Mesodermal cell (in vitro differentiated cells): ENCODE measurements around the gene TTC28.
A peak's percentile ranks its signal among the peaks of the same experiment; 100 is the strongest.

Source experiments
- H3K27ac ChIP-seq: 2 replicates; pipeline ENCODE4 v1.7.0; 2013; ENCODE audit warnings: mild to moderate bottlenecking, low read depth, low read length, moderate library complexity; ENCODE audit not compliant: severe bottlenecking
- H3K36me3 ChIP-seq: 2 replicates; pipeline ENCODE4 v1.7.1; 2013; ENCODE audit warnings: mild to moderate bottlenecking, low read length, moderate library complexity; ENCODE audit not compliant: control insufficient read depth, insufficient read depth
- H3K4me1 ChIP-seq: one replicate; pipeline ENCODE4 v1.7.1; 2013; ENCODE audit warnings: mild to moderate bottlenecking, low read length; ENCODE audit not compliant: insufficient read depth, control insufficient read depth, poor library complexity, severe bottlenecking
- H3K4me3 ChIP-seq: 2 replicates; pipeline ENCODE4 v1.7.0; 2013; ENCODE audit warnings: low read length, control low read depth, mild to moderate bottlenecking; ENCODE audit not compliant: insufficient read depth, poor library complexity, severe bottlenecking; ENCODE audit errors: extremely low read depth
- H3K9me3 ChIP-seq: 2 replicates; pipeline ENCODE4 v1.7.1; 2013; ENCODE audit warnings: mild to moderate bottlenecking, low read length, moderate library complexity; ENCODE audit not compliant: control insufficient read depth
- WGBS, 2 experiments: methylation state at CpG; one replicate each; pipeline ENCODE4 v1.1.5; 2013; ENCODE audit warnings: missing lambda C conversion rate in 2 of 2; ENCODE audit not compliant: insufficient coverage in 2 of 2; 5-methylcytosine and 5-hydroxymethylcytosine counted together

Gene TTC28

DNA sequence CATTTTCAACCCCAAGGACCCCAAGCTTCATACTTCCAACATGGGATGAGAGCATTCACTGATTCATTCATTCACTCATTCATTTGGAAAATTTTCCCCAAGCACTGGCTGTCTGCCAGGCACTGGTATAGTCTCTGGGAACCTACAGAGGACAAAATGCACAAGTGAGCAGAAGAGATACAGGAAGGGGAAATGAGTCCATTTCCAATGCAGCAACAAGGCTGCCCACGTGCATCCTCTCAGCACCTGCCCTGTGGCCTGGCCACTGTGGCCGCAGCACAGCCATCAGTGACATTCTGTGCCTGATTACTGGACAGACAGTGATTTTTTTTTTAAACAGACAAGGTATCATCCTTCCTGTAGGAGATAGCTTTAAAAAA lies 664.6 kb downstream of the TTC28 start:
- H3K4me3 ChIP-seq, result no peak overlapping the region
- H3K4me1 ChIP-seq, result peaks cover 6% of the 10 kb centered on the region
- H3K36me3 ChIP-seq, result peaks cover 5% of the 10 kb centered on the region
- H3K9me3 ChIP-seq, result no peaks in the 10 kb centered on the region
- WGBS, 2 experiments, result 94 to 100% methylated on average over 1 to 2 of the region's 2 CpGs
- no peak overlapping the region for H3K27ac ChIP-seq

DNA sequence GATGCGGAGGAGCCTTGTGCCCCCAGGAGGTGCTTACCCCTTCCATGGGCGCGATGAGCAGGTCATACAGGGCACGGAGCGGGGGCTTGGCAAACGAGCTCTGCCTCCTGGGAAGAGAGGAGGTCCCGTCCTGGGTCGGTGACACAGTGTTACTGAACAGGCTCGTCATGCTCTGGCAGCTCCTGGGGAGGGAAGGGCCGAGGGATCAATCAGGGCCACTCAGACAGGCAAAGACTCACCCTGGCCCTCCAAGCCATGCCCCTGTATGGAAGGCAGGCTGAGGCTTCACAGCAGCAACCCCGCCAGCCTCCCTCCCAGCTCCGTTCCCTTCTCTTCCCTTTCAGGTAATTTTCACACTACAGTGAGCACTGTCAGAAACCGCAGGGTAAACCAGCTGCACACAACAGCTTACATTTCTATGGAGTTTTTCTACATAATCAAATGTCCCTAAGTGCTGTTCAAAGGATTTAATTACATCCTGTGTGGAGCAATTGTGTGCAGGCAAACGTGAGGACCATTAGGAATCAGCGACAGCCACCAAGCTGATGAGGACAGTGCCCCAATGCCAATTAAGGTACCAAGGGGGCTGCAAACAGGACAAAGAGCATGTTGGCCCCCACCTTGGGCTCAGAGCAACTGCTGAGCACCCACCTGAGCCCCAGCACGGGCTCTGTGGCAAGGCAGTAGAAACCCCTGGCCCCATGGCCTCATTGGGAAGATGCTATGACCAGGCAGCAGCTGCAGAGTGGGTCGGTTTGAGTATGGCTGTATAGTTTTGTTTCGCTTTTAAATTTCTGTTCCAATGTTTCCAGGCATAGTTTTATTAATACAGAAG lies 665.2 kb downstream of the TTC28 start:
- H3K27ac ChIP-seq, result no peak overlapping the region

GRCh38 chr22:28013611-28014010 lies 666.0 kb downstream of the TTC28 start:
- Histone ChIP-seq H3K4me3 (no peak overlapping the region), H3K4me1 (peaks cover 7% of the 10 kb centered on the region), H3K9me3 (no peaks in the 10 kb centered on the region), H3K27ac (no peak overlapping the region), H3K36me3 (peaks cover 5% of the 10 kb centered on the region)
- 95 to 96% methylated on average over 10 to 11 of the region's 12 CpGs for WGBS, 2 experiments

More for the DNA sequence above, 665.2 kb downstream of the TTC28 start:
- Histone ChIP-seq H3K9me3 (no peaks in the 10 kb centered on the region), H3K36me3 (peaks cover 5% of the 10 kb centered on the region), H3K4me3 (no peak overlapping the region), H3K4me1 (peaks cover 6% of the 10 kb centered on the region)
- 85% methylated on average over 10 to 15 of the region's 18 CpGs for WGBS, 2 experiments

DNA sequence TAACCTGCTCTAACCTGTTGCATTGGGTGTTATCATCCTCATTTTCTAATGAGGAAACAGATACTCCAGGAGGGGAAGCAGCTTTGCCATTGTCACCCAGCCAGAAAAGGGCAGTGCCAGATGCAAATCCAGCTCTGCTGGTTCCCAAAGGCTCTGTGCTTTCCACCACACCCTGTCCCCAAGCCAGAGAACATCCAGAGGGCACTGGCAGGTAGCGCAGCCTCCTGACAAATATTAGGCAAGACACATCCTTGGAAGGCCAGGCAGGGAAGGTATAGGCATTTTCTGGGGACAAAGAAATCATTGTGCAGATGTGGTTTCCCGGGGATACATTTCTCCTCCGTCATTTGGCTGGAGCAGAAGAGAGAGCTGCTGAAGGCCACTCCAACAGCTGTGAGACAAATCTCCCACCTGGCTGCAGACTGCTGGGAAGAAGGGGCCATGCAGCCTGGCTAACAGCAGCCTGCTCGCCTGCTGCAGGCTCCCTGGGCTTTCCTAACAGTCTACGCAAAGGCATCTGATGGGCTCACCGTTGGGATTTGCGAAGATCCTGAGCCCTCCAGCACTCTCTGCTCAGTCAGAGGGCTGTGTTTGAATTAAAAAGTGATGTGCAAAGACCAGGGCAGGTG lies 666.7 kb downstream of the TTC28 start:
- Histone ChIP-seq H3K4me1 (peaks cover 11% of the 10 kb centered on the region), H3K27ac (no peak overlapping the region), H3K36me3 (peaks cover 5% of the 10 kb centered on the region), H3K4me3 (no peak overlapping the region), H3K9me3 (no peaks in the 10 kb centered on the region)
- 84 to 90% methylated on average over 5 of the region's 7 CpGs for WGBS, 2 experiments

DNA sequence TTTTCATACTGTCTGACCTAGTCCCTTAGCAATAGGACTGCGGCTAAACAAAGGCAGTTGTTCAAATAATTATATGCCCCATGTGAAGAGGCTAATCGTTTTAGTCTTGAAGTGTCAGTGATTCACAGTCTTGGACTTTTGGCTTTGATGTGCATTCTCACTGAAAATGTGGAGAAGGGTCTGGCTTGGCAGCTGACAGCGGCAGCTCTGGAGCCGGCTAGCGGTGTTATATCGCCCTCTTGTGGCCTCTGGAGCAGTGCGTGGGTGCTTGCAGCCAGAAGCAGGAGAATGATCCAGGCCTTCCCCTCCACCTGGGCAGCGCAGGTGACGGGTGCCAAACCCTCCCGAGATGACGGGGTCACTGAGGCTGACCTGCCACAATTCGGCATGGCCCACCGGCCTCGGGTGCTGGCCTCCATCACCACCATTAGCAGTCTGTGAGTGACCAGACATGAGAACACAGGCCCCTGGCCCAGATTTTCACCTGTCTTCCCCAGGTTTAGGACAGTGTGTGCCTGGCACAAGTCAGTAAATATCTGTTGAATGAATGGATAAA lies 670.3 kb downstream of the TTC28 start:
- WGBS, 2 experiments, result 19% methylated on average over 8 to 14 of the region's 14 CpGs
- Histone ChIP-seq H3K4me1 (peaks cover 11% of the 10 kb centered on the region), H3K4me3 (no peak overlapping the region), H3K27ac (peak overlapping the region; percentile 57), H3K9me3 (no peaks in the 10 kb centered on the region), H3K36me3 (peaks cover 5% of the 10 kb centered on the region)

DNA sequence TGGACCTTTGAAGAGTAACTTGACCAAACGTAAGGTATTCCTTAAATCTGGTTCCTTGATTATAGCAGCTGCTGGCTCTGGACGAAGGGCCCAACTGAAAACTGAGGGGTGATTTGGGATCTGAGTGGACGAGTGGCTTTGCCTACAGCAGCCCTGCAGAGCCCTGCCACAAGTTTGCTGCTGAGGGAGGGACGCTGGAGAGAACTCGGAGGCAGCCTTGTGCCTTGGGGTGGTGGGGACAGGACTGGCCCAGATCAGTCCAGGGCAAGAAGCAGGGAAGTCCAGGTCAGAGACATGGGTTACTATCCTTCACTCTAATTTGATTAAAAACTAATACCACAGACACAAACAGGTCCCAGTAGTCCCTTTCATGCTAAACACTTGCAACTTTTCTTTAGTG lies 671.0 kb downstream of the TTC28 start:
- Histone ChIP-seq H3K4me3 (no peak overlapping the region), H3K27ac (peak overlapping the region; percentile 57), H3K4me1 (peaks cover 11% of the 10 kb centered on the region), H3K9me3 (no peaks in the 10 kb centered on the region), H3K36me3 (peaks cover 5% of the 10 kb centered on the region)
- WGBS, 2 experiments, result 59 to 88% methylated on average over 2 to 4 of the region's 5 CpGs

DNA sequence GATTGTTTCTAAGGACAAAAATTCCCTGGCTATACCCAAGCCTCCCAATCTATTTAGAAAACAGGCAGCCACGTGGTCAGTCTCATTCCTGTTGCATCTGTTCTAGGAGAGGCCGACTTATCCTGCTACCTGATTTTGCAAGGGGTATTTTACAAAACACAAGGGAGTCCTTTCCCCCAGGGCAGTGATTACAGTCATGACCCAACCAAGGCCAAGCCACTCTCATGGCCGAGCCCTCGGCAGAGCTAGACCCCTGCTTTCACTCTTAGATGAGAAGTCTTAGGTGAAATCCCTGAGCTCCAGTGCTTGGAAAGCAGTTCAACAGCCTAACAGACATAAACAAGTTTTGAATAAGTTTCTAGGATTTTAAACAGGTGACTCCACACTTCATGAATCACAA lies 671.6 kb downstream of the TTC28 start:
- Histone ChIP-seq H3K4me3 (no peak overlapping the region), H3K4me1 (peaks cover 11% of the 10 kb centered on the region), H3K27ac (no peak overlapping the region), H3K9me3 (no peaks in the 10 kb centered on the region), H3K36me3 (peaks cover 5% of the 10 kb centered on the region)
- 80 to 100% methylated on average over 1 of the region's 4 CpGs for WGBS, 2 experiments

GRCh38 chr22:28006271-28006670 lies 673.4 kb downstream of the TTC28 start:
- peaks cover 11% of the 10 kb centered on the region for H3K4me1 ChIP-seq
- H3K4me3 ChIP-seq, result no peak overlapping the region
- 89 to 97% methylated on average over 6 to 7 of the region's 7 CpGs for WGBS, 2 experiments
- no peaks in the 10 kb centered on the region for H3K36me3 ChIP-seq
- H3K9me3 ChIP-seq, result no peaks in the 10 kb centered on the region
- no peak overlapping the region for H3K27ac ChIP-seq

GRCh38 chr22:28005513-28005912 lies 674.1 kb downstream of the TTC28 start:
- Histone ChIP-seq H3K4me3 (no peak overlapping the region), H3K27ac (no peak overlapping the region), H3K4me1 (peaks cover 11% of the 10 kb centered on the region), H3K36me3 (peaks cover 3% of the 10 kb centered on the region), H3K9me3 (no peaks in the 10 kb centered on the region)
- 90% methylated on average over 4 to 5 of the region's 6 CpGs for WGBS, 2 experiments

- H3K4me3 ChIP-seq, result no peak overlapping the region
- 84 to 86% methylated on average over 5 to 6 of the region's 6 CpGs for WGBS, 2 experiments
- peaks cover 6% of the 10 kb centered on the region for H3K36me3 ChIP-seq
Observed at GRCh38 chr22:28004021-28004420, 675.6 kb downstream of the TTC28 start.

More at GRCh38 chr22:28004021-28004420, 675.6 kb downstream of the TTC28 start:
- Histone ChIP-seq H3K9me3 (no peaks in the 10 kb centered on the region), H3K27ac (no peak overlapping the region), H3K4me1 (peaks cover 9% of the 10 kb centered on the region)
